CD4-positive, alpha-beta T cell treated with Interferon gamma for 1 hour (primary cell): Measurements from ENCODE around the gene BST2.
A peak's percentile ranks its signal among the peaks of the same experiment; 100 is the strongest.

Source experiments
- DNase-seq: peaks from one replicate; pipeline ENCODE4 v3.0.0-alpha.2; 2020

Gene BST2

GRCh38 chr19:17419154-17419620 lies 13.8 kb upstream of the BST2 start:
- DNase-seq: no peak

- DNase-seq: no peak
Observed at GRCh38 chr19:17418710-17419109, 13.3 kb upstream of the BST2 start.

DNA sequence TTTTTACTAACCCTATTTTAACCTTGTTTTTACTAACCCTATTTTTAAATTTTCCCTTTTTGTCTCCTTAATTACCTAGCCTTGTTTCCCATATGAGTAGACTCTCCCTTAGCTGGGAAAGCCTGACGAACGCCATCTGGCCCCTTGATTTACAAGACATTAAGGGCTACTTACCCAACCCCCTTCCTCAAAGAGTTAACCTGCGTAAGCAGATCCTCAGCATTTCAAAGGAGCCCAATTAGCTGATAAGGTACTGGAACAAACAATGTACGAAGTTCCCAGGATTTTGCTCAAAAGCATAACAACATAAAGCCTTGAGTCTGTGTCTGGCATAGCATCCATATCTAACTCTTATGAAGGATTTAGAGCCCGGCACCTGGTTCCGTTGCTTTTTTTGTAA lies 9.7 kb upstream of the BST2 start:
- no peak for DNase-seq

DNA sequence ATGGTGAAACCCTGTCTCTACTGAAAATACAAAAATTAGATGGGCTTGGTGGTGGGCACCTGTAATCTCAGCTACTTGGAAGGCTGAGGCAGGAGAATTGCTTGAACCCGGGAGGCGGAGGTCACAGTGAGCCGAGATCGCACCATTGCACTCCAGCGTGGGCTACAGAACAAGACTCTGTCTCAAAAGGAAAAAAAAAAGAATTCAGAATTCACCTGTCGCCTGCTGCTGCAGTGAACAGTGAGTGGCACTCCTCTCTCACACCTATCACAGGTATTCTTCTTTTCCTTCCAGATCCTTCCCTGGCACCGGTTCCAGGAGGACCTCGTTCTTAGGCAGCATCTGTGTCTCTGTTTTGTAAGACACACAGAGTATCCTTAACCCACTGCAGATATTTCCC lies 8.7 kb upstream of the BST2 start:
- no peak for DNase-seq

GRCh38 chr19:17411801-17412200 lies 6.4 kb upstream of the BST2 start:
- DNase-seq: no peak

- DNase-seq: no peak
Observed at GRCh38 chr19:17409990-17410389, 4.6 kb upstream of the BST2 start.

DNA sequence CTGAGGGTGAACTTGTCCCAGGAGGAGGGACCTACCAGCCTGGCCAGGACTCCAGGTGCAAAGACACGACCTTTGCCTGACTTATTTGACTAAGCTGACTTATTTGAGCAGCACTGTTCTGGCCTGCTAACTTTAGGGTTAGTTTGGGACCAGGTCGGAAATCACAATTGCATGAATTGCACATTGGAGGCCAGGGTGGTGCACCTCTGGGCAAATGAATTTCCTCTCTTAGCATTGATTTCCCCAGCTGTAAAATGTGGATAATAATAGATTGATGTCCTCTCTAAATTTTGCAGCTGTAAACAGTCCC lies 1.4 kb upstream of the BST2 start:
- DNase-seq: no peak

DNA sequence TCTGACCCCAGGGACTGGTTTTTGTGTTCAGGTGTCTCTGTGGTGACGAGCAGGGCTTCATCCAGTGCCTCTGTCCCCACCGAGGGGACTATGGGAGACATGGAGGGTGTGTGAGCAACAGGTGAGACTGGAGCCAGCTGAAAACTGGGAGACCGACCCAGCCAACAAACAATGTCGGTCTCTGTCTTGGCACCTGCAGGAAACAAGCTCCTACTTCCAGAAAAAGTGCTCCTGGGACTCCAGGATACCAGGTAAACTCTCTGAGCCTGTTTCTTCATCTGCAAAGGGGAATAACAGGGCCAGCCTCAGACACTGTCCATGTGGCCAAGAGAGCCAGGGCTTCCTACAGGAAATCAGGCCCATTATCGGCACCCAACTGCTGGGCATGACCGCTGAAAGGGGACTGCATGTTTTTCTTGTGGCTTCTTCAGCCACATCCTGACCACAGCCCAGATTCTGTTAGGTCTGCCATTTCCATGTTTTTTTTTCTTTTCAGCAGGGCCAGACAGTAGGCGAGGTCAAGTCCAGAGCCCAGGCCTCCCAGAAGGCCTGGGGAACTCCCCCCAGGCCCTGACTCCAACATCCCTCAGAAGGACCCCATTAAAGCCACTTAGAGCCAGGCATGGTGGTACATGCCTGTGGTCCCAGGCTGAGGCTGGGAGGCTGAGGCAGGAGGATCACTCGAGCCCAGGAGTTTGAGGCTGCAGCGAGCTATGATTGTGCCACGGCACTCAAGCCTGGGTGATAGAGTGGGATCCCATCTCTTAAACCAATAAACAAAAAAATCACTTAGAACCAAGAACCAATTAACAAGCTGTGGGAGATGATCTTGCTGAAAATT lies 836 bp upstream of the BST2 start:
- DNase-seq: peak; percentile 65

GRCh38 chr19:17404621-17405249 lies 695 bp downstream of the BST2 start:
- no peak for DNase-seq

GRCh38 chr19:17404015-17404414 lies 1.4 kb downstream of the BST2 start:
- DNase-seq: no peak

GRCh38 chr19:17402982-17403855 lies 2.2 kb downstream of the BST2 start:
- DNase-seq: no peak

DNA sequence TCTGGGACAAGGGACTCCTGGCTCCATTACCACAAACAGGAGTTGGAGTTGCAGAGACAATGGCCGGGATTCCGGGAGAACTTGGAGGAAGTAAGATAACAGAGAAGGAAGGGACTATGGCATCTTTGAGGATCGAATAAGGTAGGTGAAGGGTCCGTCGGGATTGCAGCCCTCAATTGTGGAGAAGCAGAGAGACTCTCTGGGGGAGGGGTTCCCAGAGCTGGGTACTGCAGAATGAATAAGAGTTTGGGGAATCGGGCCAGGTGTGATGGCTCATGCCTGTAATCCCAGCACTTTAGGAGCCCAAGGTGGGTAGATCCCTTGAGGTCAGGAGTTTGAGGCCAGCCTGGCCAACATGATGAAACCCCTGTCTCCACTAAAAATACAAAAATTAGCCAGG lies 3.8 kb downstream of the BST2 start:
- DNase-seq: no peak

DNA sequence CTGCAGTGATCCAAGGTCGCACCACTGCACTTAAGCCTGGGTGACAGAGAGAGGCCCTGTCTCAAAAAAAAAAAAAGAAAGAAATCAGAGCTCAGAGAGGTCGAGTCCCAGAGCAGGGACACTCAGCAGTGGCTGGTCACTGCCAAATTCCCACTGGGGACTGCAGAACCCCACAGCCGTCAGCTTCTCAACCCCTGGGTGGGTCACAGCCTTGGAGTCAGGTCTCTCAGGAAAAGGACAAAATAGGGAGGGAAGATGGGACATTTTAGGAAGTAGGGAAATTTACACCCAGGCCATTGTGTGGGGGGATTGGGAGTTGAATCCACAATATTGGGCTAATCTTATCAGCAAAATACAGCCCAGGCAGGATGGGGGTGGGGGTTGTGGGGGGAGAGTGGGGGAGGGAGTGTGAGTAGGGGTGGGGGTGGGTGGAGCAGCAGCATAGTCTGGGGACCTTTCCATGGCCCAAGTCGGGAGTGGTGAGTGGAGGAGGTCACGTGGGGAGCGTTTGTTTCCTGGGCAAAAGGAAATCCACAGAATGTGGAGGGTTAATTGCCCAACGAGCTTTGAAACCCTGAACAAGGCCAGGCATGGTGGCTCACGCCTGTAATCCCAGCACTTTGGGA lies 6.4 kb downstream of the BST2 start:
- no peak for DNase-seq

- DNase-seq: no peak
Observed at GRCh38 chr19:17394891-17395415, 10.5 kb downstream of the BST2 start.

- DNase-seq: no peak
Observed at GRCh38 chr19:17393914-17394313, 11.5 kb downstream of the BST2 start, which contains the start of gene CCDC194. Gene CCDC194, minus strand, starts transcription at chr19:17394196. Its CDS starts 38 bp downstream, at chr19:17394158.

- no peak for DNase-seq
Observed at GRCh38 chr19:17393002-17393401, 12.4 kb downstream of the BST2 start.

- DNase-seq: no peak
Observed at GRCh38 chr19:17391371-17392151, 13.9 kb downstream of the BST2 start.

GRCh38 chr19:17390665-17391370 lies 14.6 kb downstream of the BST2 start:
- DNase-seq: peak; percentile 85

GRCh38 chr19:17389957-17390664 lies 15.3 kb downstream of the BST2 start:
- DNase-seq: no peak

DNA sequence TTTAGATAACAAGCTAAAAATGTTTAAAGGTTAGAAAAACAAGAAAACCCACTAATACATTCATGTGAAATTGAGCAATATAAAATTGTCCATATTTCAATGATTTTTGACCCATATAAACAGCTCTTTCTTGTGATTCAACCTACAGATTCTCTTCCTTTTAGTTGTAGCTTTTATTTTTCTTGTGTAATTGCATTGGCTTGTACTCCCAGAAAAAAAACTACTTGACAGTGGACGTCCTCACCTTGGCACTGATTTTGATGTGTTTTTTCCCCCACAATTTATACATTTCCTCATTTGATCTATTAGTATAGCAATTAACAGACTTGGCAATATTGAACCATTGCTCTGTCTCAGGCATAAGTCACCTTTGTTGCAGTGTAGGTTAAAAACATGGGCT lies 16.1 kb downstream of the BST2 start:
- no peak for DNase-seq
